H9 (cell line): ENCODE data around the gene TRPM1. TPM values are rescaled to one million over a fixed set of nuclear protein-coding genes. Genes with fewer than 3 reads are reported as not detected.

Experiments used
- DNase-seq: peaks from one replicate; pipeline ENCODE4 v3.0.0-alpha.2; 2017
- H2AFZ ChIP-seq: one replicate; pipeline ENCODE4 v1.6.1; 2013; ENCODE audit warnings: mild to moderate bottlenecking, low read length, control low read depth, moderate library complexity
- H2AK5ac ChIP-seq: 2 replicates; pipeline ENCODE4 v1.6.1; 2013; ENCODE audit warnings: low read length, control low read depth, mixed read lengths; ENCODE audit not compliant: insufficient read length
- H2BK120ac ChIP-seq: one replicate; pipeline ENCODE4 v1.6.1; 2013; ENCODE audit warnings: low read depth, mild to moderate bottlenecking, low read length, control low read depth, inconsistent platforms; ENCODE audit not compliant: poor library complexity, severe bottlenecking
- H2BK12ac ChIP-seq: 2 replicates; pipeline ENCODE4 v1.6.1; 2013; ENCODE audit warnings: low read length, control low read depth, mixed read lengths, low read depth; ENCODE audit not compliant: insufficient read length
- H2BK15ac ChIP-seq: 2 replicates; pipeline ENCODE4 v1.6.1; 2013; ENCODE audit warnings: low read depth, low read length, control low read depth
- H2BK20ac ChIP-seq: one replicate; pipeline ENCODE4 v1.6.1; 2013; ENCODE audit warnings: low read depth, mild to moderate bottlenecking, low read length, control low read depth, inconsistent platforms; ENCODE audit not compliant: poor library complexity, severe bottlenecking
- H2BK5ac ChIP-seq: 2 replicates; pipeline ENCODE4 v1.6.1; 2013; ENCODE audit warnings: low read length, control low read depth, mixed read lengths; ENCODE audit not compliant: insufficient read length
- H3K14ac ChIP-seq: 2 replicates; pipeline ENCODE4 v1.6.1; 2013; ENCODE audit warnings: low read length, control low read depth; ENCODE audit not compliant: insufficient read depth
- H3K18ac ChIP-seq: 2 replicates; pipeline ENCODE4 v1.6.1; 2013; ENCODE audit warnings: low read depth, mild to moderate bottlenecking, mixed read lengths, low read length, control low read depth; ENCODE audit not compliant: insufficient read length
- H3K23ac ChIP-seq: 2 replicates; pipeline ENCODE4 v1.6.1; 2013; ENCODE audit warnings: low read length, control low read depth, mixed read lengths, low read depth; ENCODE audit not compliant: insufficient read length
- H3K23me2 ChIP-seq: 2 replicates; pipeline ENCODE4 v1.6.1; 2013; ENCODE audit warnings: low read depth, mild to moderate bottlenecking, mixed read lengths, low read length, control low read depth; ENCODE audit not compliant: insufficient read length, poor library complexity, severe bottlenecking
- H3K27ac ChIP-seq: 2 replicates; pipeline ENCODE4 v1.5.1; 2013; ENCODE audit warnings: low read length, control low read depth, mixed read lengths, low read depth; ENCODE audit not compliant: insufficient read length
- H3K27me3 ChIP-seq: 2 replicates; pipeline ENCODE4 v1.6.1; 2013; ENCODE audit warnings: low read length, control low read depth, inconsistent platforms; ENCODE audit not compliant: insufficient read depth
- H3K4ac ChIP-seq: 2 replicates; pipeline ENCODE4 v1.6.1; 2013; ENCODE audit warnings: low read depth, mild to moderate bottlenecking, control low read depth, inconsistent platforms, low read length, moderate library complexity
- H3K4me1 ChIP-seq: 2 replicates; pipeline ENCODE4 v1.6.1; 2013; ENCODE audit warnings: low read length, control low read depth, inconsistent platforms; ENCODE audit not compliant: insufficient read depth
- H3K4me2 ChIP-seq: 2 replicates; pipeline ENCODE4 v1.6.1; 2013; ENCODE audit warnings: low read length, control low read depth, mixed read lengths; ENCODE audit not compliant: insufficient read length, insufficient read depth
- H3K56ac ChIP-seq: 2 replicates; pipeline ENCODE4 v1.6.1; 2013; ENCODE audit warnings: low read depth, mild to moderate bottlenecking, mixed read lengths, low read length, control low read depth; ENCODE audit not compliant: insufficient read length
- H3K79me1 ChIP-seq: 2 replicates; pipeline ENCODE4 v1.6.1; 2013; ENCODE audit warnings: low read depth, mild to moderate bottlenecking, moderate library complexity, low read length, control low read depth, inconsistent platforms; ENCODE audit not compliant: insufficient read depth, poor library complexity, severe bottlenecking
- H3K79me2 ChIP-seq: 2 replicates; pipeline ENCODE4 v1.6.1; 2013; ENCODE audit warnings: low read length, control low read depth, inconsistent platforms; ENCODE audit not compliant: insufficient read depth
- H3K9ac ChIP-seq: 2 replicates; pipeline ENCODE4 v1.6.1; 2013; ENCODE audit warnings: low read length, control low read depth, mixed read lengths; ENCODE audit not compliant: insufficient read length; ENCODE audit errors: extremely low read depth
- H3K9me3 ChIP-seq: one replicate; pipeline ENCODE4 v1.6.1; 2013; ENCODE audit warnings: low read depth, low read length, inconsistent platforms; ENCODE audit not compliant: control insufficient read depth
- H3T11ph ChIP-seq: one replicate; pipeline ENCODE4 v1.6.1; 2013; ENCODE audit warnings: mild to moderate bottlenecking, low read length, control low read depth, inconsistent platforms
- H4K20me1 ChIP-seq: one replicate; pipeline ENCODE4 v1.6.1; 2013; ENCODE audit not compliant: control insufficient read depth, insufficient read length, insufficient read depth
- H4K5ac ChIP-seq: 2 replicates; pipeline ENCODE4 v1.6.1; 2013; ENCODE audit warnings: low read depth, mild to moderate bottlenecking, mixed read lengths, low read length, control low read depth; ENCODE audit not compliant: insufficient read length
- H4K8ac ChIP-seq: replicated peaks from 2 replicates; pipeline ENCODE4 v1.6.1; 2013; ENCODE audit warnings: low read length, control low read depth, mixed read lengths, low read depth; ENCODE audit not compliant: insufficient read length
- H4K91ac ChIP-seq: 2 replicates; pipeline ENCODE4 v1.6.1; 2013; ENCODE audit warnings: low read depth, mild to moderate bottlenecking, moderate library complexity, mixed read lengths, low read length, control low read depth; ENCODE audit not compliant: insufficient read length
- H3K27ac Mint-ChIP-seq, 3 experiments: 2 replicates in 2 of 3; 3 replicates in 1 of 3; pipeline ENCODE4 v1.8.0; 2020 to 2021; ENCODE audit warnings: mixed read lengths in 3 of 3, mild to moderate bottlenecking in 1 of 3, moderate library complexity in 1 of 3
- H3K27me3 Mint-ChIP-seq: 2 replicates; pipeline ENCODE4 v1.8.0; 2021; ENCODE audit warnings: low read depth, mild to moderate bottlenecking, moderate library complexity, mixed read lengths
- H3K36me3 Mint-ChIP-seq, 3 experiments: 2 replicates in 2 of 3; 3 replicates in 1 of 3; pipeline ENCODE4 v1.8.0; 2020 to 2021; ENCODE audit warnings: low read depth in 3 of 3, mixed read lengths in 3 of 3; ENCODE audit not compliant: insufficient read depth in 1 of 3
- H3K4me1 Mint-ChIP-seq, 2 experiments: 2 replicates each; pipeline ENCODE4 v1.8.0; 2020; ENCODE audit warnings: mixed read lengths in 2 of 2
- H3K4me3 Mint-ChIP-seq, 2 experiments: 2 replicates in 1 of 2; 3 replicates in 1 of 2; pipeline ENCODE4 v1.8.0; 2020 to 2021; ENCODE audit warnings: mild to moderate bottlenecking in 2 of 2, mixed read lengths in 2 of 2, moderate library complexity in 1 of 2
- H3K9me3 Mint-ChIP-seq, 2 experiments: 2 replicates in 1 of 2; 3 replicates in 1 of 2; pipeline ENCODE4 v1.8.0; 2020; ENCODE audit warnings: mild to moderate bottlenecking in 2 of 2, mixed read lengths in 2 of 2, moderate library complexity in 1 of 2
- CTCF ChIP-seq: fragments of 200-600 bp; sonication (generic); conservative IDR thresholded peaks from 3 replicates; pipeline ENCODE4 v1.8.0; 2021; ENCODE audit warnings: antibody characterized with exemption, mild to moderate bottlenecking
- WGBS: extraction: QIAGEN DNeasy Blood & Tissue Kit; methylation state at CpG from one replicate; pipeline ENCODE4 v1.1.7; 2013; ENCODE audit warnings: missing lambda C conversion rate, low lambda C conversion rate, mixed read lengths; ENCODE audit not compliant: insufficient read length; ENCODE audit errors: extremely low coverage; 5-methylcytosine and 5-hydroxymethylcytosine counted together
- total RNA-seq: library from RNA; stranded (reverse); gene quantifications from 2 replicates; pipeline ENCODE4 v1.2.1, GENCODE V29; 2021

The TRPM1 gene
- total RNA-seq, 1 experiment from 2014 or later, result not detected

- no peak for DNase-seq
- Histone ChIP-seq H4K20me1 (no peaks in the 10 kb centered on the region), H4K8ac (no peak overlapping the region), H2BK15ac (no peak overlapping the region), H3K4me1 (no peaks in the 10 kb centered on the region; the same call in 1 of the 2 replicates), H4K5ac (no peak overlapping the region), H4K91ac (no peak overlapping the region), H3K56ac (no peak overlapping the region), H3K23me2 (peaks cover 10% of the 10 kb centered on the region), H2BK12ac (no peak overlapping the region), H3K27me3 (no peaks in the 10 kb centered on the region), H3T11ph (no peak overlapping the region), H2AK5ac (no peak overlapping the region), H3K27ac (no peak overlapping the region), H3K9me3 (no peaks in the 10 kb centered on the region), H3K4ac (no peak overlapping the region), H3K18ac (no peak overlapping the region), H3K4me2 (no peak overlapping the region), H2AFZ (no peak overlapping the region), H3K79me1 (no peaks in the 10 kb centered on the region), H2BK5ac (no peak overlapping the region), H2BK120ac (no peak overlapping the region), H3K23ac (no peak overlapping the region), H3K14ac (no peak overlapping the region), H3K9ac (no peak overlapping the region), H2BK20ac (no peak overlapping the region), H3K79me2 (peaks cover 4% of the 10 kb centered on the region; the same call in 1 of the 2 replicates)
- WGBS, result no CpG with 5 or more reads among the region's 2 CpGs
- Mint-ChIP-seq H3K9me3 (no peaks in the 10 kb centered on the region), H3K27ac (no peak overlapping the region), H3K36me3 (peaks cover 0 to 10% (median 8%) of the 10 kb centered on the region in 3 experiments; a peak in 3 of 7 replicates), H3K27me3 (no peaks in the 10 kb centered on the region), H3K4me1 (peaks cover 19% of the 10 kb centered on the region in 2 experiments), H3K4me3 (peak overlapping the region; percentile 90 to 92)
- TF ChIP-seq CTCF, result no peak
Measured at GRCh38 chr15:30990036-30990435, 111.5 kb downstream of the TRPM1 start.
